Stimulated activated CD8-positive, alpha-beta memory T cell treated with anti-CD3 and anti-CD28 coated beads, Interleukin-7, amount 100 ng/mL, for 4 hours (primary cell): ENCODE measurements around the gene TLX1.

ENCODE experiments used
- DNase-seq, 2 donors: peaks; one replicate each; pipeline ENCODE4 v3.0.0-alpha.2; 2020; ENCODE audit warnings: low read depth in 2 of 2

TLX1 gene

GRCh38 chr10:101130984-101131961, at the start of gene TLX1:
Gene TLX1 (plus strand): TSS chr10:101131300. CDS start chr10:101131542, 242 bp downstream.
- no peak for DNase-seq

GRCh38 chr10:101085846-101086245, 45.3 kb upstream of the TLX1 start:
- DNase-seq: no peak

GRCh38 chr10:101087376-101087775, 43.7 kb upstream of the TLX1 start:
- no peak for DNase-seq

- no peak for DNase-seq
These were observed 43.1 kb upstream of the TLX1 start for GRCh38 chr10:101087965-101088364.

GRCh38 chr10:101089520-101090299, 41.4 kb upstream of the TLX1 start:
- DNase-seq: no peak

- no peak for DNase-seq
These were observed 40.5 kb upstream of the TLX1 start for GRCh38 chr10:101090597-101090996.

- DNase-seq: no peak
These were observed 39.4 kb upstream of the TLX1 start for GRCh38 chr10:101091546-101092290.

GRCh38 chr10:101092881-101093354, 38.2 kb upstream of the TLX1 start:
- DNase-seq: no peak

- no peak for DNase-seq
These were observed 36.8 kb upstream of the TLX1 start for GRCh38 chr10:101094121-101094879.

GRCh38 chr10:101095004-101095403, 36.1 kb upstream of the TLX1 start:
- no peak for DNase-seq

- peak; percentile 33 to 45 for DNase-seq
These were observed 35.4 kb upstream of the TLX1 start for GRCh38 chr10:101095550-101096213.

- no peak for DNase-seq
These were observed 34.7 kb upstream of the TLX1 start for GRCh38 chr10:101096378-101096777.

- DNase-seq: no peak
These were observed 33.2 kb upstream of the TLX1 start for GRCh38 chr10:101097881-101098280.

GRCh38 chr10:101099901-101100300, 31.2 kb upstream of the TLX1 start:
- no peak for DNase-seq

GRCh38 chr10:101101372-101101881, 29.7 kb upstream of the TLX1 start:
- DNase-seq: no peak

- DNase-seq: no peak
These were observed 27.7 kb upstream of the TLX1 start for GRCh38 chr10:101103430-101103829.

- no peak for DNase-seq
These were observed 24.7 kb upstream of the TLX1 start for GRCh38 chr10:101106351-101106750.

GRCh38 chr10:101107771-101108170, 23.3 kb upstream of the TLX1 start:
- no peak for DNase-seq

- no peak for DNase-seq
These were observed 20.1 kb upstream of the TLX1 start for GRCh38 chr10:101110856-101111523.

GRCh38 chr10:101111547-101111946, 19.6 kb upstream of the TLX1 start:
- no peak for DNase-seq
